Measurements from ENCODE around the gene MARCHF6. TPM values are rescaled to one million over a fixed set of nuclear protein-coding genes. Genes with fewer than 3 reads are reported as not detected.

The MARCHF6 gene
- total RNA-seq, 2 donors from 2014 or later: 138 to 151 TPM

GRCh38 chr5:10348258-10348657 is 5.2 kb upstream of the MARCHF6 start:
- Mint-ChIP-seq H3K4me3 (no peak overlapping the region), H3K9me3 (no peaks in the 10 kb centered on the region), H3K4me1 (ENCODE audit: low read depth) (peaks cover 17% of the 10 kb centered on the region), H3K27ac (no peak overlapping the region), H3K36me3 (ENCODE audit: insufficient read depth in 2 of 2) (no peaks in the 10 kb centered on the region), H3K27me3 (ENCODE audit: low read depth) (no peaks in the 10 kb centered on the region)
- ATAC-seq (replicated peaks in 1 of 2) (peak in 1 of 2 donors; percentile 14), DNase-seq (no peak)

- peak in 1 of 2 donors; percentile 7 for ATAC-seq (replicated peaks in 1 of 2)
- H3K27ac Mint-ChIP-seq: no peak overlapping the region
- H3K9me3 Mint-ChIP-seq: no peaks in the 10 kb centered on the region
- H3K27me3 Mint-ChIP-seq (ENCODE audit: low read depth): no peaks in the 10 kb centered on the region
- H3K4me1 Mint-ChIP-seq (ENCODE audit: low read depth): peaks cover 28% of the 10 kb centered on the region
- peaks cover 4% of the 10 kb centered on the region in 2 donors for H3K36me3 Mint-ChIP-seq (ENCODE audit: insufficient read depth in 2 of 2)
- DNase-seq: no peak
- H3K4me3 Mint-ChIP-seq: peak overlapping the region in 1 of 2 donors; percentile 94
Measured at GRCh38 chr5:10351199-10351905, 2.1 kb upstream of the MARCHF6 start.

GRCh38 chr5:10351919-10352318 is 1.6 kb upstream of the MARCHF6 start:
- no peak for DNase-seq
- ATAC-seq (replicated peaks in 1 of 2): no peak
- Mint-ChIP-seq H3K4me1 (ENCODE audit: low read depth) (peaks cover 33% of the 10 kb centered on the region), H3K9me3 (no peaks in the 10 kb centered on the region), H3K4me3 (peak overlapping the region; percentile 93 to 94), H3K27ac (peak overlapping the region; percentile 52), H3K27me3 (ENCODE audit: low read depth) (no peaks in the 10 kb centered on the region), H3K36me3 (ENCODE audit: insufficient read depth in 2 of 2) (peaks cover 4 to 6% of the 10 kb centered on the region in 2 donors)

DNA sequence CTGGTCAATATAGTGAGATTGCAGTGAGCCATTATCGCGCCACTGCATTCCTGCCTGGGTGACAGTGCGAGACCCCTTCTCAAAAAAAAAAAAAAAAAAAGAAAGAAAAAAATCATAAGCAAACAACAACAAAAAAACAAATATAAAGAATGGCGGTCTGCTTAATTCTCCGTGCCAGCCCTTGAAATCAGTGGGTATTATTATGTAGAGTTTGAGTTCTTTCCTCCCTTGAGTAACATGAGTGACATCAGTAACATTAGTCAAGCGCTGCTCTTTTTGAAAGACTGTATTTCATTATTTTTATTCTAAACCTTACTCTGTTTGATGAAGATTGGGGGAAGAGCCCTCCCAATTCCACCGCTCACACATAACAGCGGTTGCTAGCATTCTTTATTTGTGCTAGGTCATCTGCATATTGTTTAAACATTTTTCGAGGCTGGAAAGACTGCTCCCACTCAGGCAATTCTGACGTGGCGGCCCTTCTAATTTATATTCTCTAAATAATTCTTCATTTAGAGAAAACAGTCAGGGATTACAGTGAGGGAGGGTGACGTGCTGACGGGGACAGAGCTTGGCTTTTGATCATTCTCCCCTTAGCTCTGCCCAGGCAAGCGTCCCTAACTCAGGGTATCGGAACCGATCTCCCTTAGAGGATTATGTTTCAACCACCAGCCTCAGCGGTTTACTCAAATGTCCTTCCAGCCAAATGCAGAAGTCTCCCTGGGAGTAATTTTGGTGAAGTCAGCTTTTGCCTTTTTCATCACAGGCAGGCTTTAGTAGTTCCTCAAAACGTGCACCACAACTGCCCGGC is 860 bp upstream of the MARCHF6 start:
- ATAC-seq (replicated peaks in 1 of 2) (peak; percentile 7 to 14), DNase-seq (peak; percentile 15 to 36)
- Mint-ChIP-seq H3K36me3 (ENCODE audit: insufficient read depth in 2 of 2) (peaks cover 4 to 6% of the 10 kb centered on the region in 2 donors), H3K9me3 (no peaks in the 10 kb centered on the region), H3K27me3 (ENCODE audit: low read depth) (no peaks in the 10 kb centered on the region), H3K4me3 (peak overlapping the region; percentile 93 to 94), H3K27ac (peak overlapping the region; percentile 96), H3K4me1 (ENCODE audit: low read depth) (peaks cover 39% of the 10 kb centered on the region)

DNA sequence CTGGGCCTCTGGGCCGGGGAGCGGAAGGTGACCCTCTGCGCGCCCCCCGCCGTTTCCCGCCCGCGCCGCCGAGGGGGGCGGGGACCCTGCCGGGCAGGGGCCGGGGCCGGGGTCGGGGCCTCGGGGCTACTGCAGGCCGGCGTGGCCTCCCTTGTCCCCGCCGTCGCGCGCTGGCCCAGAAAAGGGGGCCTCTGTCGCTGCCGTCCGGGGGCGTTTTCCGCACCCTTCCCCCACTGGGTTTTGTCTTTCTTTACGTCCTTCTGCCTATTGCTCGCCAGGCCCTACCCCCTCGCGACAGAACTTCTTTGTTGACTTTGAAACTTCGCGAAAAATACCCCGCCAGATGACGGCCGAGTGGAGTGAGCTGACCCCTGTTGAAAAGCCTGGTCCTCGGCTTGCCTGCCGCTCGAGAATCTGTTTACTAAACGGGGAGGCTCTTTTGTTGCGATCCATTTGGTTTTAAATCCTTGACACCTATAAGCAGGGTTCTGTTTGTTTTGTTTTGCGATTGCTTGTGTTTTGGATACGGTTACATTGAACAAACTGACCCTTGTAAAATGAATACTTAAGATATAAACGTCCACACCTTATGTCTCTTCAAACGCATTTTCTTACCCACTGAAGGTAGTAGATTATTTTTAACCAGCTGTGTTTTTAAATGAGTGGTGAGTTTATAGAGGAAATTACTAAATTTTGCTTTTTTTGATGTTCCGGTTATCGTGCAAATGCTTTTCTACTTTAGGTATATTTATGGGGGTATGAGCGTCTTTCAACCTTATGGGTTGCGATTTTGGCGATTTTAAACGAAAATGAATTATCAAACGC is 765 bp downstream of the MARCHF6 start:
- Mint-ChIP-seq H3K9me3 (no peaks in the 10 kb centered on the region), H3K4me1 (ENCODE audit: low read depth) (peaks cover 52% of the 10 kb centered on the region), H3K4me3 (peak overlapping the region; percentile 98 to 99), H3K27me3 (ENCODE audit: low read depth) (no peaks in the 10 kb centered on the region), H3K27ac (peak overlapping the region; percentile 97), H3K36me3 (ENCODE audit: insufficient read depth in 2 of 2) (peaks cover 6 to 8% of the 10 kb centered on the region in 2 donors)
- DNase-seq (peak; percentile 63 to 67), ATAC-seq (replicated peaks in 1 of 2) (peak; percentile 10 to 12)

DNA sequence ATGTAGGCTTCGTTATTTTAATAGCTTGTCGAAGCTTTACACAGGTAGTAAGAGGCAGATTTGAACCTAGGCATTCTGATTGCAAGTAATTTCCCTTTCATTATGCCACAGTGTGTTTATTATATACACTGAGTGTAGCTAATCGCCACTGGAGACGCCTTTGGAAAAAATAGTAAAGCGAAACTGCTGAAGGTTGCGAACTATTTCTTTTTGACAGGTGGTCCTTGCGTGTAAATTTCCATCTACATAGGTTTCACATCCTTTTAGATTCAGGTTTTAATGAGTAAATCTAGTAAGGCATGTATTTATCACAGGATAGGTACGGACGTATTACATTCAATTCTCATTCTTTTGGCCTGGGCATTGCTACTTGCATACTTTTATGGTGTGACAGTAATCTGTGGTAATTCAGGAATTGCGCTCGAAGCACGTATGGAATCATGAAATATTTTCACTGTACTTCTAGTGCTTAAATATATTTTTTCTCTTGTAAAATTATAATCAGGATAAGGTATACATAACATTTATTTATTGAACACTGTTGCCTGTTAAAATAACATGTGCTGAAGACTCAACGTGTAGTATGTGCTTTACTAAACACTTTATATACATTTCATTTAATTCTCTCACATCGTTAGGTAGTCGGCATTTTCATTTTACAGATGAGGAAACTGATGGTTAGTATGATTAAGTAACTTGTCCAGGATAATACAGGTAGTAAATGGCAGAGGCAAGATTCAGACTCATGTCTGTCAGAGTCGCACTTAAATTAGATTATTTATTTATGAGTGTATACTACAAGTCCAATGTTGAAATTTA is 1.8 kb downstream of the MARCHF6 start:
- ATAC-seq (replicated peaks in 1 of 2) (peak; percentile 14 to 20), DNase-seq (peak; percentile 20 to 25)
- H3K27me3 Mint-ChIP-seq (ENCODE audit: low read depth): no peaks in the 10 kb centered on the region
- H3K27ac Mint-ChIP-seq: peak overlapping the region; percentile 97
- peak overlapping the region; percentile 98 to 99 for H3K4me3 Mint-ChIP-seq
- peaks cover 6 to 8% of the 10 kb centered on the region in 2 donors for H3K36me3 Mint-ChIP-seq (ENCODE audit: insufficient read depth in 2 of 2)
- H3K4me1 Mint-ChIP-seq (ENCODE audit: low read depth): peaks cover 52% of the 10 kb centered on the region
- no peaks in the 10 kb centered on the region for H3K9me3 Mint-ChIP-seq

DNA sequence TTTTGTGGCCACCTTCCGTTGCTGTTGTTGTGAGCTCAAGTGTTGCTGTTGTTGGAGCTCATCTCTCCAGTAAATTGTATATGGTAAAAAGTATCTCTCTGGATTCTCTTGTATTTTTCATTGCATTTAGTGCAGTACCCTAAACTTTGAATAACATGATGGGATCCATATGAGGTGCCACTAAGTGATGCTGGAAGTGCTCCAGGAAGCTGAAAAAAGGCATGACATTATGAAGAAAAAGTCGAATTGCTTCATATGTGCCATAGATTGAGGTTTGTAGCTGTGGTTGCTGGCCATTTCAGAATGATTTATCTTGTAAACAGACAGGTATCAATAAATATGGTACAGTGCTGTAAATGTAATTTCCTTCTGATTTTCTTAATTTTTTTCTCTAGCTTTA is 5.5 kb downstream of the MARCHF6 start:
- no peak overlapping the region for H3K4me3 Mint-ChIP-seq
- no peak overlapping the region for H3K27ac Mint-ChIP-seq
- H3K27me3 Mint-ChIP-seq (ENCODE audit: low read depth): no peaks in the 10 kb centered on the region
- H3K4me1 Mint-ChIP-seq (ENCODE audit: low read depth): peaks cover 65% of the 10 kb centered on the region
- ATAC-seq (replicated peaks in 1 of 2): no peak
- H3K36me3 Mint-ChIP-seq (ENCODE audit: insufficient read depth in 2 of 2): peaks cover 6 to 11% of the 10 kb centered on the region in 2 donors
- no peaks in the 10 kb centered on the region for H3K9me3 Mint-ChIP-seq
- no peak for DNase-seq

GRCh38 chr5:10360686-10361085 is 7.2 kb downstream of the MARCHF6 start:
- DNase-seq (no peak), ATAC-seq (replicated peaks in 1 of 2) (no peak)
- Mint-ChIP-seq H3K4me3 (no peak overlapping the region), H3K27ac (peak overlapping the region; percentile 82), H3K9me3 (no peaks in the 10 kb centered on the region), H3K36me3 (ENCODE audit: insufficient read depth in 2 of 2) (peaks cover 2 to 7% of the 10 kb centered on the region in 2 donors), H3K4me1 (ENCODE audit: low read depth) (peaks cover 64% of the 10 kb centered on the region), H3K27me3 (ENCODE audit: low read depth) (no peaks in the 10 kb centered on the region)

- ATAC-seq (replicated peaks in 1 of 2) (no peak), DNase-seq (no peak)
- no peaks in the 10 kb centered on the region for H3K27me3 Mint-ChIP-seq (ENCODE audit: low read depth)
- no peak overlapping the region for H3K4me3 Mint-ChIP-seq
- H3K27ac Mint-ChIP-seq: no peak overlapping the region
- H3K9me3 Mint-ChIP-seq: no peaks in the 10 kb centered on the region
- peaks cover 53% of the 10 kb centered on the region for H3K4me1 Mint-ChIP-seq (ENCODE audit: low read depth)
- H3K36me3 Mint-ChIP-seq (ENCODE audit: insufficient read depth in 2 of 2): peaks cover 0 to 9% of the 10 kb centered on the region in 2 donors
Measured at GRCh38 chr5:10363519-10364185, 10.2 kb downstream of the MARCHF6 start.

DNA sequence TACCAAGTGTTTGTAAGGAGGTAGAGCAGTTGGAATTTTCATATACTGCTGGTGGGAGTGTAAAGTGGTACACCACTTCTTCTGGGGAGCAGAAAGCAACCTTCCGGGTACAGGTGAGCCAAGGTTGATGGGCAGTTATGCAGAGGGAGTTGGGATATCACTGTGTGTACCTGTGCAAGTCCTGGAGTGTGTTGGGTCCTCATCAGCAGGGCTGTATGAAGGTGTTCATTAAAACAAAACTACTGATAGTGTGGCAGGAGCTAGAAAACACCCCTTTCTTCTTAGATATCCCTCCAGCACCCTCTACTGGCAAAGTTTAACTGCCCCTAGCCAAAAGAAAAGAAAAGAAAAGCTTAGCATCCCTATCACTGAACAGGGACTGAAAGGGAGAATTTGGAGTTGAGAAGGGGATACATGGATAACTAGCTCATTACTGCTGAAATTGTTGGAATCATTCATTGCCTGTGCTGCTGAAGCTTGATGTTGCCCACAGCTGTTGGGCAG is 10.7 kb downstream of the MARCHF6 start:
- Mint-ChIP-seq H3K27me3 (ENCODE audit: low read depth) (no peaks in the 10 kb centered on the region), H3K9me3 (no peaks in the 10 kb centered on the region), H3K27ac (no peak overlapping the region), H3K4me3 (no peak overlapping the region), H3K36me3 (ENCODE audit: insufficient read depth in 2 of 2) (peaks cover 0 to 12% of the 10 kb centered on the region in 2 donors), H3K4me1 (ENCODE audit: low read depth) (peaks cover 52% of the 10 kb centered on the region)
- peak; percentile 32 to 41 for ATAC-seq (replicated peaks in 1 of 2)
- DNase-seq: no peak

GRCh38 chr5:10365782-10366181 is 12.3 kb downstream of the MARCHF6 start:
- no peak for DNase-seq
- no peak overlapping the region for H3K27ac Mint-ChIP-seq
- ATAC-seq (replicated peaks in 1 of 2): no peak
- peaks cover 61% of the 10 kb centered on the region for H3K4me1 Mint-ChIP-seq (ENCODE audit: low read depth)
- H3K27me3 Mint-ChIP-seq (ENCODE audit: low read depth): no peaks in the 10 kb centered on the region
- H3K9me3 Mint-ChIP-seq: no peaks in the 10 kb centered on the region
- peaks cover 0 to 12% of the 10 kb centered on the region in 2 donors for H3K36me3 Mint-ChIP-seq (ENCODE audit: insufficient read depth in 2 of 2)
- no peak overlapping the region for H3K4me3 Mint-ChIP-seq
